Measurements from ENCODE around the gene CUTC.

DNA sequence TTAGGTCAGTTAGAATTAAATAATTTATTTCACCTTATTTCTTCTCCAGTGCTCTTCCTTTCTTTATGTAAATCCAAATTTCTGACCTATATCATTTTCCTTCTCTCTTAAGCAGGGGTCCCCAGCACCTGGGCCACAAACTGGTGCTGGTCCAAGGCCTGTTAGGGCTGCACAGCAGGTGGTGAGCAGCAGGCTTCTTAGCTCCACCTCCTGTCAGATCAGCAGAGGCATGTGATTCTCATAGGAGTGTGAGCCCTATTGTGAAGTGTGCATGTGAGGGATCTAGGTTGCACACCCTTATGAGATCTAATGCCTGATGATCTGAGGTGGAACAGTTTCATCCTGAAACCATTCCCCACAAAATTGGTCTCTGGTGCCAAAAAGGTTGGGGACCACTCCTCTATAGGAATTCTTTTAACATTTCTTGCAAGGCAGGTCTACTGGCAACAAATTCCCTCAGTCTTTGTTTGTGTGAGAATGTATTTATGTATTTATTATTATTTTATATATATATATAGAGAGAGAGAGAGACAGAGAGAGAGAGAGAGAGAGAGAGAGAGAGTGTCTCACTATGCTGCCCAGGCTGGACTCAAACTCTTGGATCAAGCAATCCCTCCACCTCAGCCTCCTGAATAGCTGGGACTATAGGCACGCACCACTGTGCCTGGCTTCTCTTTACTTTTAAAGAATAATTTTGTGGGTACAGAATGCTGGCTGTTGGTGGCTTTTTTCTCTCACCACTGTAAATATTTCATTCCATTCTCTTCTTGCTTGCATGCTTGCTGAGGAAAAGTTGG is 46.1 kb downstream of the CUTC start:
- TF ChIP-seq, protein P1, sequence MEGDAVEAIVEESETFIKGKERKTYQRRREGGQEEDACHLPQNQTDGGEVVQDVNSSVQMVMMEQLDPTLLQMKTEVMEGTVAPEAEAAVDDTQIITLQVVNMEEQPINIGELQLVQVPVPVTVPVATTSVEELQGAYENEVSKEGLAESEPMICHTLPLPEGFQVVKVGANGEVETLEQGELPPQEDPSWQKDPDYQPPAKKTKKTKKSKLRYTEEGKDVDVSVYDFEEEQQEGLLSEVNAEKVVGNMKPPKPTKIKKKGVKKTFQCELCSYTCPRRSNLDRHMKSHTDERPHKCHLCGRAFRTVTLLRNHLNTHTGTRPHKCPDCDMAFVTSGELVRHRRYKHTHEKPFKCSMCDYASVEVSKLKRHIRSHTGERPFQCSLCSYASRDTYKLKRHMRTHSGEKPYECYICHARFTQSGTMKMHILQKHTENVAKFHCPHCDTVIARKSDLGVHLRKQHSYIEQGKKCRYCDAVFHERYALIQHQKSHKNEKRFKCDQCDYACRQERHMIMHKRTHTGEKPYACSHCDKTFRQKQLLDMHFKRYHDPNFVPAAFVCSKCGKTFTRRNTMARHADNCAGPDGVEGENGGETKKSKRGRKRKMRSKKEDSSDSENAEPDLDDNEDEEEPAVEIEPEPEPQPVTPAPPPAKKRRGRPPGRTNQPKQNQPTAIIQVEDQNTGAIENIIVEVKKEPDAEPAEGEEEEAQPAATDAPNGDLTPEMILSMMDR (IDR thresholded peaks at IDR 0.05), result no peak
- TF ChIP-seq POLR2A (IDR thresholded peaks at IDR 0.05), result no peak
